Effector memory CD4-positive, alpha-beta T cell (primary cell): ENCODE measurements around the gene NOC3L.

Experiments used
- DNase-seq, 3 donors: peaks; one replicate each; pipeline ENCODE4 v3.0.0-alpha.2; 2020
- H3K27ac ChIP-seq: 2 replicates; pipeline ENCODE4 v1.7.0; 2013; ENCODE audit warnings: mild to moderate bottlenecking, low read length, moderate library complexity; ENCODE audit not compliant: insufficient read depth, poor library complexity, severe bottlenecking
- H3K27me3 ChIP-seq: replicated peaks from 2 replicates; pipeline ENCODE4 v1.7.0; 2013; ENCODE audit warnings: mild to moderate bottlenecking, low read length; ENCODE audit not compliant: insufficient read depth, control insufficient read depth, poor library complexity, severe bottlenecking
- H3K36me3 ChIP-seq: 2 replicates; pipeline ENCODE4 v1.7.0; 2013; ENCODE audit warnings: mild to moderate bottlenecking, low read length, moderate library complexity; ENCODE audit not compliant: control insufficient read depth, insufficient read depth
- H3K4me1 ChIP-seq: 2 replicates; pipeline ENCODE4 v1.7.0; 2013; ENCODE audit warnings: low read length, mild to moderate bottlenecking; ENCODE audit not compliant: control insufficient read depth, insufficient read depth, poor library complexity, severe bottlenecking
- H3K4me3 ChIP-seq: 2 replicates; pipeline ENCODE4 v1.7.0; 2013; ENCODE audit warnings: low read length, low read depth, mild to moderate bottlenecking; ENCODE audit not compliant: insufficient read depth, poor library complexity, severe bottlenecking
- H3K9me3 ChIP-seq: 2 replicates; pipeline ENCODE4 v1.7.0; 2013; ENCODE audit warnings: mild to moderate bottlenecking, low read length, moderate library complexity; ENCODE audit not compliant: control insufficient read depth

Gene NOC3L

GRCh38 chr10:94287336-94287735, 75.4 kb downstream of the NOC3L start:
- no peak for DNase-seq
- Histone ChIP-seq H3K9me3 (no peaks in the 10 kb centered on the region), H3K27me3 (no peaks in the 10 kb centered on the region), H3K36me3 (no peaks in the 10 kb centered on the region), H3K27ac (no peak overlapping the region), H3K4me1 (no peaks in the 10 kb centered on the region), H3K4me3 (no peak overlapping the region)

GRCh38 chr10:94286901-94287300, 75.8 kb downstream of the NOC3L start:
- Histone ChIP-seq H3K27me3 (no peaks in the 10 kb centered on the region), H3K27ac (no peak overlapping the region), H3K4me1 (no peaks in the 10 kb centered on the region), H3K9me3 (no peaks in the 10 kb centered on the region), H3K36me3 (no peaks in the 10 kb centered on the region), H3K4me3 (no peak overlapping the region)
- no peak for DNase-seq

GRCh38 chr10:94285271-94285670, 77.5 kb downstream of the NOC3L start:
- Histone ChIP-seq H3K27ac (no peak overlapping the region), H3K4me3 (no peak overlapping the region), H3K9me3 (no peaks in the 10 kb centered on the region), H3K36me3 (no peaks in the 10 kb centered on the region), H3K27me3 (no peaks in the 10 kb centered on the region), H3K4me1 (no peaks in the 10 kb centered on the region)
- DNase-seq = no peak
